SU-DHL-6 (cell line): ENCODE data around the gene KIF2A.

Experiments used
- EZH2phosphoT487 ChIP-seq: fragments of 200-600 bp; sonication (generic), shearing (Covaris generic); conservative IDR thresholded peaks from 2 replicates; pipeline ENCODE4 v1.6.1; 2018; ENCODE audit warnings: mild to moderate bottlenecking, antibody characterized with exemption, low read length, moderate library complexity, mixed read lengths
- TF ChIP-seq, protein P1 (sequence below): fragments of 200-600 bp; sonication (generic); IDR thresholded peaks from one replicate; pipeline ENCODE4 v1.5.1; 2017; ENCODE audit warnings: antibody characterized with exemption, mild to moderate bottlenecking, low read length, moderate library complexity; ENCODE audit not compliant: insufficient read depth, poor library complexity, severe bottlenecking

DNA sequence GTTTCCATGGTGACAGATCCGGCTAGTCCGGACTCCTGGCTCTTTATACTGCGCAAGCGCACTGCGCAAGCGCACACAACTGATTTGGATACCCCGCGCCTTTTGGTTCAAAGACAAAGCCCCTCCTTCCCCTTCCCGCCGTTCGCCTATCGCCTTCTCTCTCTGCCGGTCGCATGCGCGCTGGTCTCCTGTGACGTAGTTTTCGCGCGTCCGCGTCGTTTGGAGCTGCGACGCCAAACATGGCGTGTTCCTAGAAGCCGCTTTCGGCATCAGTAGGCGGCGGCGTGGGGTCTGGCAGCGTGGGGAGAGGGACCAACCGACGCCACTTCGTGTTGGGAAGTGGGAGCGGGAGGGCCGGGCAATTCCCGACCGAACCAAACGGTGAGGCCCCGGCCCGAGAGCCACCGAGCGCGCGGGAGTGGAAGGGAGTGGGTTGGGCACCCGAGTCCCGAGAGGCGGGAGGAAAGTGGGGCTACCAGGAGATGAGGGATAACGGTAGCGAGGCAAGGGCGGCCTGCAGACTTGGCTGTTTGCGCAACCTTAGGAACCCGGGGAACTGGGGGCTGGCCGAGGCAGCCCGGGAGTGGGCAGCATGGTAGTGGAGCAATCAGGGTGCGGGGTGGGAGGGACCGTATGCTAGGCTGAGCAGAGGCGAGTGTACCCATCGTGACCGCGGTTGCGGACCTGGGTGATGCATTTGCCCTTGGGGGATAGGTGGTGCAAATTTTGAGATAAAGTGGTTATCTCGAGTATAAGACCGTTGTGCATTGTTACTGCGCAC, 106.7 kb downstream of the KIF2A start, which contains the start of gene IPO11:
- TF ChIP-seq, protein P1, sequence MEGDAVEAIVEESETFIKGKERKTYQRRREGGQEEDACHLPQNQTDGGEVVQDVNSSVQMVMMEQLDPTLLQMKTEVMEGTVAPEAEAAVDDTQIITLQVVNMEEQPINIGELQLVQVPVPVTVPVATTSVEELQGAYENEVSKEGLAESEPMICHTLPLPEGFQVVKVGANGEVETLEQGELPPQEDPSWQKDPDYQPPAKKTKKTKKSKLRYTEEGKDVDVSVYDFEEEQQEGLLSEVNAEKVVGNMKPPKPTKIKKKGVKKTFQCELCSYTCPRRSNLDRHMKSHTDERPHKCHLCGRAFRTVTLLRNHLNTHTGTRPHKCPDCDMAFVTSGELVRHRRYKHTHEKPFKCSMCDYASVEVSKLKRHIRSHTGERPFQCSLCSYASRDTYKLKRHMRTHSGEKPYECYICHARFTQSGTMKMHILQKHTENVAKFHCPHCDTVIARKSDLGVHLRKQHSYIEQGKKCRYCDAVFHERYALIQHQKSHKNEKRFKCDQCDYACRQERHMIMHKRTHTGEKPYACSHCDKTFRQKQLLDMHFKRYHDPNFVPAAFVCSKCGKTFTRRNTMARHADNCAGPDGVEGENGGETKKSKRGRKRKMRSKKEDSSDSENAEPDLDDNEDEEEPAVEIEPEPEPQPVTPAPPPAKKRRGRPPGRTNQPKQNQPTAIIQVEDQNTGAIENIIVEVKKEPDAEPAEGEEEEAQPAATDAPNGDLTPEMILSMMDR = no peak
- no peak for TF ChIP-seq EZH2phosphoT487
